ENCODE data around the gene TRAPPC2L. TPM values are rescaled to one million over a fixed set of nuclear protein-coding genes. Genes with fewer than 3 reads are reported as not detected.

TRAPPC2L gene
- total and polyA plus RNA-seq, 10 of the 15 experiments (the other 5 are each of a cell fraction or from before 2014, with no cell fraction given), result 56.3 to 363 (median 118) TPM

- ChIA-PET CTCF (no interaction called here), SMC1A (ENCODE audit: uncharacterized antibody, unreplicated experiment) (no interaction called here), POLR2A (no interaction called here), RAD21 (ENCODE audit: unreplicated experiment) (no interaction called here)
- Histone ChIP-seq H3K9ac (ENCODE audit: control insufficient read depth, insufficient read depth, low read length) (no peak overlapping the region), H4K20me1 (ENCODE audit: control insufficient read depth, insufficient read depth) (no peaks in the 10 kb centered on the region), H3K79me2 (ENCODE audit: control insufficient read depth, insufficient read depth, low read length) (no peaks in the 10 kb centered on the region), H3K36me3 (ENCODE audit: control insufficient read depth in 2 of 2, insufficient read depth in 2 of 2, low read length in 1 of 2) (no peaks in the 10 kb centered on the region), H3K9me3 (replicated peaks; ENCODE audit: control insufficient read depth, insufficient read depth, low read length) (no peaks in the 10 kb centered on the region), H3K4me2 (ENCODE audit: control insufficient read depth, insufficient read depth) (no peak overlapping the region), H3K4me1 (ENCODE audit: control insufficient read depth, insufficient read depth, low read length) (no peaks in the 10 kb centered on the region), H3K4me3 (no peak overlapping the region), H3K27me3 (replicated peaks in 1 of 2; ENCODE audit: control insufficient read depth in 2 of 2, insufficient read depth in 2 of 2, low read length in 1 of 2) (no peaks in the 10 kb centered on the region), H3K27ac (ENCODE audit: control insufficient read depth, insufficient read depth) (no peak overlapping the region), H2AFZ (ENCODE audit: control insufficient read depth, low read depth, low read length) (no peak overlapping the region)
- in situ Hi-C loops (cut with MboI), result no loop called here
- WGBS (ENCODE audit: insufficient coverage, insufficient replicate concordance, low lambda C conversion rate, missing lambda C conversion rate), result 82% methylated on average over 14 of the region's 21 CpGs
- no TSS peak for BruUV-seq (replicated peaks)
- FAIRE-seq (no peak), ATAC-seq (no peak), DNase-seq (ENCODE audit: low read depth, low spot score) (no peak)
- intact Hi-C loops (cut with micrococcal nuclease; ENCODE audit: unreplicated experiment), result no loop called here
- no peak for TF ChIP-seq ZZZ3 (IDR thresholded peaks at IDR 0.05; ENCODE audit: control insufficient read depth, insufficient read length, low read depth)
- TF ChIP-seq ESRRA (IDR thresholded peaks at IDR 0.05; ENCODE audit: low read length), result no peak
- TF ChIP-seq HDAC2 (IDR thresholded peaks at IDR 0.05), result no peak
- no peak for TF ChIP-seq FOXM1 (IDR thresholded peaks at IDR 0.05; ENCODE audit: low read depth, low read length)
- TF ChIP-seq, protein P1, sequence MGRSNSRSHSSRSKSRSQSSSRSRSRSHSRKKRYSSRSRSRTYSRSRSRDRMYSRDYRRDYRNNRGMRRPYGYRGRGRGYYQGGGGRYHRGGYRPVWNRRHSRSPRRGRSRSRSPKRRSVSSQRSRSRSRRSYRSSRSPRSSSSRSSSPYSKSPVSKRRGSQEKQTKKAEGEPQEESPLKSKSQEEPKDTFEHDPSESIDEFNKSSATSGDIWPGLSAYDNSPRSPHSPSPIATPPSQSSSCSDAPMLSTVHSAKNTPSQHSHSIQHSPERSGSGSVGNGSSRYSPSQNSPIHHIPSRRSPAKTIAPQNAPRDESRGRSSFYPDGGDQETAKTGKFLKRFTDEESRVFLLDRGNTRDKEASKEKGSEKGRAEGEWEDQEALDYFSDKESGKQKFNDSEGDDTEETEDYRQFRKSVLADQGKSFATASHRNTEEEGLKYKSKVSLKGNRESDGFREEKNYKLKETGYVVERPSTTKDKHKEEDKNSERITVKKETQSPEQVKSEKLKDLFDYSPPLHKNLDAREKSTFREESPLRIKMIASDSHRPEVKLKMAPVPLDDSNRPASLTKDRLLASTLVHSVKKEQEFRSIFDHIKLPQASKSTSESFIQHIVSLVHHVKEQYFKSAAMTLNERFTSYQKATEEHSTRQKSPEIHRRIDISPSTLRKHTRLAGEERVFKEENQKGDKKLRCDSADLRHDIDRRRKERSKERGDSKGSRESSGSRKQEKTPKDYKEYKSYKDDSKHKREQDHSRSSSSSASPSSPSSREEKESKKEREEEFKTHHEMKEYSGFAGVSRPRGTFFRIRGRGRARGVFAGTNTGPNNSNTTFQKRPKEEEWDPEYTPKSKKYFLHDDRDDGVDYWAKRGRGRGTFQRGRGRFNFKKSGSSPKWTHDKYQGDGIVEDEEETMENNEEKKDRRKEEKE (IDR thresholded peaks at IDR 0.05), result no peak
- no peak for TF ChIP-seq YBX1 (IDR thresholded peaks at IDR 0.05)
- TF ChIP-seq MEF2B (IDR thresholded peaks at IDR 0.05; ENCODE audit: partially characterized antibody, poor library complexity, severe bottlenecking), result no peak
- no peak for TF ChIP-seq JUND (IDR thresholded peaks at IDR 0.05; ENCODE audit: low read depth, low read length)
- no peak for TF ChIP-seq TARDBP (IDR thresholded peaks at IDR 0.05; ENCODE audit: borderline replicate concordance)
- TF ChIP-seq, protein P2, sequence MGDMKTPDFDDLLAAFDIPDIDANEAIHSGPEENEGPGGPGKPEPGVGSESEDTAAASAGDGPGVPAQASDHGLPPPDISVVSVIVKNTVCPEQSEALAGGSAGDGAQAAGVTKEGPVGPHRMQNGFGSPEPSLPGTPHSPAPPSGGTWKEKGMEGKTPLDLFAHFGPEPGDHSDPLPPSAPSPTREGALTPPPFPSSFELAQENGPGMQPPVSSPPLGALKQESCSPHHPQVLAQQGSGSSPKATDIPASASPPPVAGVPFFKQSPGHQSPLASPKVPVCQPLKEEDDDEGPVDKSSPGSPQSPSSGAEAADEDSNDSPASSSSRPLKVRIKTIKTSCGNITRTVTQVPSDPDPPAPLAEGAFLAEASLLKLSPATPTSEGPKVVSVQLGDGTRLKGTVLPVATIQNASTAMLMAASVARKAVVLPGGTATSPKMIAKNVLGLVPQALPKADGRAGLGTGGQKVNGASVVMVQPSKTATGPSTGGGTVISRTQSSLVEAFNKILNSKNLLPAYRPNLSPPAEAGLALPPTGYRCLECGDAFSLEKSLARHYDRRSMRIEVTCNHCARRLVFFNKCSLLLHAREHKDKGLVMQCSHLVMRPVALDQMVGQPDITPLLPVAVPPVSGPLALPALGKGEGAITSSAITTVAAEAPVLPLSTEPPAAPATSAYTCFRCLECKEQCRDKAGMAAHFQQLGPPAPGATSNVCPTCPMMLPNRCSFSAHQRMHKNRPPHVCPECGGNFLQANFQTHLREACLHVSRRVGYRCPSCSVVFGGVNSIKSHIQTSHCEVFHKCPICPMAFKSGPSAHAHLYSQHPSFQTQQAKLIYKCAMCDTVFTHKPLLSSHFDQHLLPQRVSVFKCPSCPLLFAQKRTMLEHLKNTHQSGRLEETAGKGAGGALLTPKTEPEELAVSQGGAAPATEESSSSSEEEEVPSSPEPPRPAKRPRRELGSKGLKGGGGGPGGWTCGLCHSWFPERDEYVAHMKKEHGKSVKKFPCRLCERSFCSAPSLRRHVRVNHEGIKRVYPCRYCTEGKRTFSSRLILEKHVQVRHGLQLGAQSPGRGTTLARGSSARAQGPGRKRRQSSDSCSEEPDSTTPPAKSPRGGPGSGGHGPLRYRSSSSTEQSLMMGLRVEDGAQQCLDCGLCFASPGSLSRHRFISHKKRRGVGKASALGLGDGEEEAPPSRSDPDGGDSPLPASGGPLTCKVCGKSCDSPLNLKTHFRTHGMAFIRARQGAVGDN (IDR thresholded peaks at IDR 0.05), result no peak
- TF ChIP-seq ZSCAN29 (IDR thresholded peaks at IDR 0.05), result no peak
- no peak for TF ChIP-seq BMI1 (IDR thresholded peaks at IDR 0.05; ENCODE audit: borderline replicate concordance)
- no peak for TF ChIP-seq MTA3 (IDR thresholded peaks at IDR 0.05; ENCODE audit: borderline replicate concordance, low read length)
- TF ChIP-seq, protein P3, sequence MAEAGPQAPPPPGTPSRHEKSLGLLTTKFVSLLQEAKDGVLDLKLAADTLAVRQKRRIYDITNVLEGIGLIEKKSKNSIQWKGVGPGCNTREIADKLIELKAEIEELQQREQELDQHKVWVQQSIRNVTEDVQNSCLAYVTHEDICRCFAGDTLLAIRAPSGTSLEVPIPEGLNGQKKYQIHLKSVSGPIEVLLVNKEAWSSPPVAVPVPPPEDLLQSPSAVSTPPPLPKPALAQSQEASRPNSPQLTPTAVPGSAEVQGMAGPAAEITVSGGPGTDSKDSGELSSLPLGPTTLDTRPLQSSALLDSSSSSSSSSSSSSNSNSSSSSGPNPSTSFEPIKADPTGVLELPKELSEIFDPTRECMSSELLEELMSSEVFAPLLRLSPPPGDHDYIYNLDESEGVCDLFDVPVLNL (IDR thresholded peaks at IDR 0.05; ENCODE audit: low read depth, low read length), result no peak
- TF ChIP-seq CHD2 (IDR thresholded peaks at IDR 0.05; ENCODE audit: borderline replicate concordance, low read depth, low read length), result no peak
These were observed 8.4 kb upstream of the TRAPPC2L start for GRCh38 chr16:88848557-88848956.

All from GM12878 (cell line).